Endodermal cell (in vitro differentiated cells): ENCODE data around the gene COMMD9. TPM values are rescaled to one million over a fixed set of nuclear protein-coding genes. Genes with fewer than 3 reads are reported as not detected.

Experiments
- DNase-seq: peaks from one replicate; pipeline ENCODE4 v3.0.0-alpha.2; 2017
- H3K27ac ChIP-seq: 2 replicates; pipeline ENCODE4 v1.5.1; 2013; ENCODE audit warnings: mild to moderate bottlenecking, low read depth, low read length, moderate library complexity
- H3K27me3 ChIP-seq: 2 replicates; pipeline ENCODE4 v1.6.1; 2013; ENCODE audit warnings: mild to moderate bottlenecking, low read length, moderate library complexity; ENCODE audit not compliant: insufficient read depth, control insufficient read depth, poor library complexity, severe bottlenecking
- H3K36me3 ChIP-seq: 2 replicates; pipeline ENCODE4 v1.7.0; 2013; ENCODE audit warnings: mild to moderate bottlenecking, low read length, moderate library complexity; ENCODE audit not compliant: control insufficient read depth, insufficient read depth
- H3K4me1 ChIP-seq: one replicate; pipeline ENCODE4 v1.7.0; 2013; ENCODE audit warnings: low read length; ENCODE audit not compliant: control insufficient read depth, insufficient read depth
- H3K4me3 ChIP-seq: 2 replicates; pipeline ENCODE4 v1.5.1; 2013; ENCODE audit warnings: mild to moderate bottlenecking, low read length, moderate library complexity
- H3K9ac ChIP-seq: 2 replicates; pipeline ENCODE4 v1.6.1; 2013; ENCODE audit warnings: mild to moderate bottlenecking, low read length, moderate library complexity; ENCODE audit not compliant: poor library complexity, severe bottlenecking; ENCODE audit errors: extremely low read depth
- H3K9me3 ChIP-seq: 2 replicates; pipeline ENCODE4 v1.6.1; 2013; ENCODE audit warnings: mild to moderate bottlenecking, low read length, moderate library complexity; ENCODE audit not compliant: control insufficient read depth
- H3K27ac Mint-ChIP-seq: 2 replicates; pipeline ENCODE4 v1.8.0; 2020; ENCODE audit warnings: mixed read lengths
- H3K27me3 Mint-ChIP-seq: 2 replicates; pipeline ENCODE4 v1.8.0; 2021; ENCODE audit warnings: mild to moderate bottlenecking, mixed read lengths; ENCODE audit not compliant: insufficient read depth
- H3K36me3 Mint-ChIP-seq: 2 replicates; pipeline ENCODE4 v1.8.0; 2020; ENCODE audit warnings: low read depth, mixed read lengths
- H3K4me1 Mint-ChIP-seq: 2 replicates; pipeline ENCODE4 v1.8.0; 2020; ENCODE audit warnings: mixed read lengths
- H3K4me3 Mint-ChIP-seq: 2 replicates; pipeline ENCODE4 v1.8.0; 2020; ENCODE audit warnings: mild to moderate bottlenecking, moderate library complexity, mixed read lengths
- H3K9me3 Mint-ChIP-seq: 2 replicates; pipeline ENCODE4 v1.8.0; 2020; ENCODE audit warnings: mild to moderate bottlenecking, mixed read lengths
- CTCF ChIP-seq: fragments of 200-600 bp; sonication (generic); conservative IDR thresholded peaks from 2 replicates; pipeline ENCODE4 v1.5.0; 2021; ENCODE audit warnings: antibody characterized with exemption, mild to moderate bottlenecking
- whole genome bisulfite sequencing, 2 experiments: methylation state at CpG; one replicate each; pipeline versions ENCODE4 v1.1.5 to v1.1.7; 2013; ENCODE audit warnings: missing lambda C conversion rate in 2 of 2, mixed read lengths in 1 of 2; ENCODE audit not compliant: insufficient coverage in 1 of 2, insufficient read length in 1 of 2; 5-methylcytosine and 5-hydroxymethylcytosine counted together
- total RNA-seq, 2 donors: library from RNA; stranded (reverse); fragmentation: NEBNext Ultra II Directional in 1 of 2; extraction: Animal tissue kit (Norgen Biotek cat#: 25700) in 1 of 2; gene quantifications; 2 replicates in 1 of 2; 3 replicates in 1 of 2; pipeline ENCODE4 v1.2.1, GENCODE V29; 2021

COMMD9 gene
- total RNA-seq, 2 donors from 2014 or later = 32.3 to 53.5 TPM

DNA sequence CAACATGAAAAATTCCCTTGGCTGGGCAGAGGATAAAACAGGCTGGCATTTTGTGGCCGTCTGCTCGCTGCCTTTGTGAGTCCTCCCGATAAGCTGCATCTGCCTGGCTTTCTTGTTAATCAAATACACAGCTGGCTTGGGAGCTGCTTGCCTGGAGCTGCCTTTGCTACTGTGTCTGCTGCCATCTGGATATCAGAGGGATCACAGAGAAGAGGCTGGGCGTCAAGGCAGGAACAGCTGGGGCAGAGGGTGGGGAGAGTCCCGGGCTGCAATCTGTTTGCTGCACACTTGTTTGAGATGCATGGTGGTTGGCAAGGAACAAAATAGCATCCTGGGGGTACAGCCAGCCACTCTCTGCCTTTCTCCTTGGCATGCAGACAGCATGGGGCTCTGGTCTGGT lies 36.0 kb downstream of the COMMD9 start:
- Histone ChIP-seq H3K36me3 (no peaks in the 10 kb centered on the region), H3K4me3 (peak overlapping the region; percentile 12), H3K9me3 (peaks cover 18% of the 10 kb centered on the region), H3K27me3 (no peaks in the 10 kb centered on the region), H3K4me1 (peaks cover 9% of the 10 kb centered on the region), H3K27ac (peak overlapping the region; percentile 68), H3K9ac (no peak overlapping the region)
- no peak for TF ChIP-seq CTCF
- no peaks in the 10 kb centered on the region for H3K36me3 Mint-ChIP-seq
- DNase-seq = no peak
- H3K27me3 Mint-ChIP-seq = peaks cover 3% of the 10 kb centered on the region
- H3K4me3 Mint-ChIP-seq = no peak overlapping the region
- peaks cover 16% of the 10 kb centered on the region for H3K9me3 Mint-ChIP-seq
- WGBS, 2 experiments = 54 to 78% methylated on average over 4 to 5 of the region's 5 CpGs
- H3K27ac Mint-ChIP-seq = no peak overlapping the region
- peaks cover 28% of the 10 kb centered on the region for H3K4me1 Mint-ChIP-seq

DNA sequence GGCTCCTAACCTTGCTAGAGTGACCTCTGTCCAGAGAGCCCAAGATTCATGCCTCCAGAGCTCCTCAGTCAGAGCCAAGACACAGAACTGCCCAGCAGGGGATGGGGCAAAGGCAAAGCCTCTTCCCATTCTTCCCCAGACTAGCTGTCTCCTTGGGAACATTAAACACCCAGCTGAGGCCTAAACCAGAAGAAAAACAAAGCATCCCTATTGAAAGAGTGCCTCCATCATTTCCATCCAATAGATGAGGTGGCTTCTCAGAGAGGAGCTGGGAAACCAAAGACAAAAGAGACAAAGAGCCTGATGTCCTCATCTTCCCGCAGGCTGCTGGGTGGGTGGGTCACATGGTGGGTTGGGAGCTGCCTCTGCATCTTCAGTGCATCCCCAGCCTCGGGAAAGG lies 37.4 kb downstream of the COMMD9 start:
- H3K4me3 ChIP-seq = no peak overlapping the region
- peak overlapping the region; percentile 12 for H3K27ac Mint-ChIP-seq

GRCh38 chr11:36249246-36249645 lies 40.0 kb downstream of the COMMD9 start:
- Histone ChIP-seq H3K27me3 (no peaks in the 10 kb centered on the region), H3K9me3 (peaks cover 8% of the 10 kb centered on the region), H3K4me1 (peaks cover 4% of the 10 kb centered on the region), H3K9ac (no peak overlapping the region), H3K4me3 (no peak overlapping the region), H3K36me3 (no peaks in the 10 kb centered on the region), H3K27ac (no peak overlapping the region)
- no peaks in the 10 kb centered on the region for H3K27me3 Mint-ChIP-seq
- WGBS, 2 experiments = 88 to 97% methylated on average over 1 to 2 of the region's 2 CpGs
- TF ChIP-seq CTCF = no peak
- DNase-seq = no peak
- H3K36me3 Mint-ChIP-seq = no peaks in the 10 kb centered on the region
- H3K9me3 Mint-ChIP-seq = peaks cover 6% of the 10 kb centered on the region
- H3K4me3 Mint-ChIP-seq = no peak overlapping the region
- no peak overlapping the region for H3K27ac Mint-ChIP-seq
- peaks cover 15% of the 10 kb centered on the region for H3K4me1 Mint-ChIP-seq

More for the DNA sequence above, 37.4 kb downstream of the COMMD9 start:
- Histone ChIP-seq H3K9me3 (peaks cover 18% of the 10 kb centered on the region), H3K27me3 (no peaks in the 10 kb centered on the region), H3K4me1 (peaks cover 4% of the 10 kb centered on the region), H3K36me3 (no peaks in the 10 kb centered on the region), H3K9ac (no peak overlapping the region), H3K27ac (peak overlapping the region; percentile 58)
- Mint-ChIP-seq H3K4me1 (peaks cover 15% of the 10 kb centered on the region), H3K4me3 (no peak overlapping the region), H3K9me3 (peaks cover 16% of the 10 kb centered on the region), H3K27me3 (no peaks in the 10 kb centered on the region), H3K36me3 (no peaks in the 10 kb centered on the region)
- TF ChIP-seq CTCF = no peak
- WGBS, 2 experiments = 33 to 90% methylated on average over 1 to 2 of the region's 2 CpGs
- DNase-seq = no peak
